Measurements from ENCODE around the gene POLE2. TPM values are rescaled to one million over a fixed set of nuclear protein-coding genes. Genes with fewer than 3 reads are reported as not detected.

The POLE2 gene
- total and polyA plus RNA-seq, 2 of the 13 experiments (the other 11 are each of a cell fraction or from before 2014, with no cell fraction given) = 16.6 to 37.0 TPM

GRCh38 chr14:49620182-49621113 lies 67.6 kb downstream of the POLE2 start, which contains the start of the genes MGAT2 and RPL36AL (continued):
- TF ChIP-seq ZNF574 (CRISPR knock-in tag; IDR thresholded peaks at IDR 0.05) (peak; percentile 59; the same call in 1 of the 2 replicates), ZNF331 (CRISPR knock-in tag; IDR thresholded peaks at IDR 0.05) (peak; percentile 64; the same call in 1 of the 2 replicates), THAP8 (CRISPR knock-in tag; IDR thresholded peaks at IDR 0.05; ENCODE audit: borderline replicate concordance) (no peak), RFXAP (CRISPR knock-in tag; IDR thresholded peaks at IDR 0.05; ENCODE audit: borderline replicate concordance) (0 out of 2 replicates have a peak, but pooled peaks have one; percentile 5), ZNF513 (CRISPR knock-in tag; conservative IDR thresholded peaks at IDR 0.05) (no peak), NR2F1 (CRISPR knock-in tag; IDR thresholded peaks at IDR 0.05) (no peak), SAP130 (CRISPR knock-in tag; IDR thresholded peaks at IDR 0.05; ENCODE audit: low read depth) (peak; percentile 84), ZNF580 (CRISPR knock-in tag; IDR thresholded peaks at IDR 0.05; ENCODE audit: borderline replicate concordance, low read depth) (peak; percentile 78; the same call in 1 of the 2 replicates), PBX2 (CRISPR knock-in tag; IDR thresholded peaks at IDR 0.05) (peak; percentile 97), ZBTB33 (CRISPR knock-in tag; IDR thresholded peaks at IDR 0.05) (no peak), MEF2D (CRISPR knock-in tag; IDR thresholded peaks at IDR 0.05) (peak; percentile 25; the same call in 1 of the 2 replicates), RBM39 (IDR thresholded peaks at IDR 0.05; ENCODE audit: low read depth, low read length, poor library complexity, severe bottlenecking) (peak; percentile 57), GATAD1 (CRISPR knock-in tag; IDR thresholded peaks at IDR 0.05) (peak; percentile 68; the same call in 1 of the 2 replicates), KDM3A (CRISPR knock-in tag; IDR thresholded peaks at IDR 0.05; ENCODE audit: low read depth) (peak; percentile 58; the same call in 1 of the 2 replicates)
